ENCODE measurements around the gene PIK3C2B.
"Not testable (repeated sequence)": the region's sequence is repeated elsewhere in the genome, so short reads cannot be mapped to it uniquely, and the experiment has no call there.

PIK3C2B gene

DNA sequence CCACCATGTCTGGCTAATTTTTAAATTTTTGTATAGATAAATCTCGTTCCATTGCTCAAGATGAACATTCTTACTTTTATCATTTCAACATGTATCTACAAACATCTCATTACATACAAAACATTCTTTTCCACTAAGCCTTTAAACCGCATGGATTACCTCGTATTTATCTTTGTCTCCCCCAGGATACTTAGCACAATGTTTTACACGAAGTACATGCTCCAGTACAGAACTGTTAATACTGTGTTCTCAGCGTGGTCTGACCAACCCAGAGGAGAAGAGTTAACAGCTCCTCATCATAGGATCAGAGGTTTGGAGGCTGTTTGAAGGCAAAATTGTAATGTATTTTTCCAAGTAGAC is 7.4 kb downstream of the PIK3C2B start:
- Histone ChIP-seq H3K27me3 (replicated peaks; ENCODE audit: control insufficient read depth, insufficient read depth, low read length) (no peaks in the 10 kb centered on the region), H3K4me3 (replicated peaks; ENCODE audit: low read depth, low read length) (no peak overlapping the region), H3K36me3 (ENCODE audit: control insufficient read depth, insufficient read depth, low read length) (no peaks in the 10 kb centered on the region; the same call in 1 of the 2 replicates)
- TF ChIP-seq, protein P1, sequence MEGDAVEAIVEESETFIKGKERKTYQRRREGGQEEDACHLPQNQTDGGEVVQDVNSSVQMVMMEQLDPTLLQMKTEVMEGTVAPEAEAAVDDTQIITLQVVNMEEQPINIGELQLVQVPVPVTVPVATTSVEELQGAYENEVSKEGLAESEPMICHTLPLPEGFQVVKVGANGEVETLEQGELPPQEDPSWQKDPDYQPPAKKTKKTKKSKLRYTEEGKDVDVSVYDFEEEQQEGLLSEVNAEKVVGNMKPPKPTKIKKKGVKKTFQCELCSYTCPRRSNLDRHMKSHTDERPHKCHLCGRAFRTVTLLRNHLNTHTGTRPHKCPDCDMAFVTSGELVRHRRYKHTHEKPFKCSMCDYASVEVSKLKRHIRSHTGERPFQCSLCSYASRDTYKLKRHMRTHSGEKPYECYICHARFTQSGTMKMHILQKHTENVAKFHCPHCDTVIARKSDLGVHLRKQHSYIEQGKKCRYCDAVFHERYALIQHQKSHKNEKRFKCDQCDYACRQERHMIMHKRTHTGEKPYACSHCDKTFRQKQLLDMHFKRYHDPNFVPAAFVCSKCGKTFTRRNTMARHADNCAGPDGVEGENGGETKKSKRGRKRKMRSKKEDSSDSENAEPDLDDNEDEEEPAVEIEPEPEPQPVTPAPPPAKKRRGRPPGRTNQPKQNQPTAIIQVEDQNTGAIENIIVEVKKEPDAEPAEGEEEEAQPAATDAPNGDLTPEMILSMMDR (IDR thresholded peaks at IDR 0.05; ENCODE audit: insufficient read depth, low read length, poor library complexity, severe bottlenecking) = no peak
- no peak for DNase-seq (ENCODE audit: extremely low read depth, insufficient read length)

DNA sequence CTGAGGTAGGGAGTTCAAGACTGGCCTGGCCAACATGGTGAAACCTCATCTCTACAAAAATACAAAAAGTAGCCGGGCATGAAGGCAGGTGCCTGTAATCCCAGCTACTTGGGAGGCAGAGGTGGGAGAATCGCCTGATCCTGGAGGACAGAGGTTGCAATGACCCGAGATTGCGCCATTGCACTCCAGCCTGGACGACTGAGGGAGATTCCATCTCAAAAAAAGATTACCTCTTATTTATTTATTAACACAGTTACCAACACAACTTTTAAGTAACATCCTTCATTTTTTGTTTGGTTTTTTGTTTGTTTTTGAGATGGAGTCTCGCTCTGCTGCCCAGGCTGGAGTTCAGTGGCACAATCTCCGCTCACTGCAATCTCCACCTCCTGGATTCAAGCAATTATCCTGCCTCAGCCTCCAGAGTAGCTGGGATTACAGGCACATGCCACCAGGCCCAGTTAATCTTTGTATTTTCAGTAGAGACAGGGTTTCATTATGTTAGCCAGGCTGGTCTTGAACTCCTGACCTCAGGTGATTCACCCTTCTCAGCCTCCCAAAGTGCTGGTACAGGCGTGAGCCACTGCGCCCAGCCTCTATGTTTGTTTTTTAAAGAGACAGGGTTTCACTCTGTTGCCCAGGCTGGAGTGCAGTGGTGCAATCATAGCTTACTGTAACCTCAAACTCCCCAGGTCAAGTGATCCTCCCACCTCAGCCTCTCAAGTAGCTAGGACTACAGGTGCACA is 7.9 kb downstream of the PIK3C2B start:
- not testable (repeated sequence) for DNase-seq (ENCODE audit: extremely low read depth, insufficient read length); H3K27me3 ChIP-seq (replicated peaks; ENCODE audit: control insufficient read depth, insufficient read depth, low read length); H3K4me3 ChIP-seq (replicated peaks; ENCODE audit: low read depth, low read length); H3K36me3 ChIP-seq (ENCODE audit: control insufficient read depth, insufficient read depth, low read length)

DNA sequence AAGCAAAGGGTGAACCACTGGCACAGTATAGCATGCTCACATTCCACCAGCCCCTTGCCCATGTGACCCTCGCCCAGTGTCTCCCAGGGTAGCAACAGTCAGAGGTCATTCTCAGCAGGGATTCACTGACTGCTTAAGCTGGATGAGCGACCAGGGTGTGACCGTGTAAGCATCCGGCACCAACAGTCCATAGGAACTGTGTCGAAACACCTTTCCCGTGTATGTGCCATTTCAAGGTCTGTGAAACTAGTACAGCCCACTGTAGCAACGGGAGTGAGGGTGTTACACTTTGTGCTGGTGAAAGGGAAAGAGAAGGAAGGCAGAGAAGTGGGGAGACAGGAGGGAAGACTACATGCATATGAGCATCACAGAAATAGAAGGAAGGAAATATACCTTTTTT is 10.8 kb downstream of the PIK3C2B start:
- TF ChIP-seq, protein P1 (IDR thresholded peaks at IDR 0.05; ENCODE audit: insufficient read depth, low read length, poor library complexity, severe bottlenecking) = no peak
- H3K36me3 ChIP-seq (ENCODE audit: control insufficient read depth, insufficient read depth, low read length) = peaks cover 2% of the 10 kb centered on the region
- no peak for DNase-seq (ENCODE audit: extremely low read depth, insufficient read length)
- H3K27me3 ChIP-seq (replicated peaks; ENCODE audit: control insufficient read depth, insufficient read depth, low read length) = no peaks in the 10 kb centered on the region
- no peak overlapping the region for H3K4me3 ChIP-seq (replicated peaks; ENCODE audit: low read depth, low read length)

DNA sequence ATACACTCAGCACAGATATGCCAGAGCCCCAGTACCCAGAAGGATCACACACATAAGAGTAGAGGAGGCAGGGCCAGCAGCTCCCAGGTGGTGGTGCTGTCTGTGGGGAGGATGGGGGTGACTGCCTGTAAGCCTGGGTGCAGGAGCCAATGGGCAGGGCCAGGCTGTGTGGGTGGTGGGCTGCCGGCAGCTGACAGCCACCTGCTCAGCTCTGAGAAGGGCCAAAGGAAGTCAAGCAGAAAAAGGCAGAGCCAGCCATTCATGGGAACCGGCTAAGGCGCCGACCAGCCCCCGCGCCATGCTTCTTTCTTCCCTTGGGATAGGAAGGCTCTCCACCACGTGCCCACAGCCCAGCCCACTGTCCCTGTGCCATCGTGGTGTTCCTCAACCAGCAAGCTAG is 14.1 kb downstream of the PIK3C2B start:
- peak overlapping the region; percentile 29 for H3K4me3 ChIP-seq (replicated peaks; ENCODE audit: low read depth, low read length)
- H3K27me3 ChIP-seq (replicated peaks; ENCODE audit: control insufficient read depth, insufficient read depth, low read length) = no peaks in the 10 kb centered on the region
- TF ChIP-seq, protein P1 (IDR thresholded peaks at IDR 0.05; ENCODE audit: insufficient read depth, low read length, poor library complexity, severe bottlenecking) = peak; percentile 29
- peaks cover 3% of the 10 kb centered on the region for H3K36me3 ChIP-seq (ENCODE audit: control insufficient read depth, insufficient read depth, low read length)
- peak; percentile 80 for DNase-seq (ENCODE audit: extremely low read depth, insufficient read length)

DNA sequence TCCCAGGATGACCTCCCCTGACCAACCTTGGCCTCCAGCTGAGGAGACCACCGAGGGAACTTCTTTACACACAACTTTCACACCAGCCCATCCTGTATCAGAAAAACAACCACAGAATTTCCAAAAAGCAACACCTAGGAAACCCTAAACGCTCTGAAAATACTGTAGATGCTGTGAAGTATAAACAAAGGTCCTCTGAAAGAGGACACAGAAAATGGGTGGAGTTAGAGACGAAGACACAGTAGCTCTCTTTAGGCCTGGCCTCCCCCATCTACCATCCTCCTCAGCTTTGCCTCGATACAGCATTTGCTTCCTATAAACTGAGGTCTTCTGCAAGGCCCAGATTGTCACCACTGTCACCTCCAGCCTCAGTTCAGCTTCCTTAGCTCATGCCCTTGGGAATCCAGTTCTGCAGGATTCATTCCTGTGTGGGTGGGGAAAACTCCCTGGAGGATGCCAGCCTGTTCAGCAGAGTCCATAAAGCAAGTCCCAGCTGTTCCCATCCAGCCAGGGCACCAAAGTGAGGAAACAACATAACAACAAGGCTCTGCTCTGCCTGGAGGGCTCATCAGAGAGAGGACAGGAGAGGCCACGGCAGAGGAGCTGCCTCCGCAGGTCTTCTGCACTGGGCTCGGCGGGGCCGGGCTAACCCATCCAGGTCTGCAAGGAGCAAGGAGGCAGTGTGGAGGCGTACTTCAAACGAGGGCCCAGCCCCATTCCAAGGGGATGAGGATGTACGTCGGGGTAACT is 15.0 kb downstream of the PIK3C2B start:
- no peak overlapping the region for H3K4me3 ChIP-seq (replicated peaks; ENCODE audit: low read depth, low read length)
- DNase-seq (ENCODE audit: extremely low read depth, insufficient read length) = no peak
- no peaks in the 10 kb centered on the region for H3K27me3 ChIP-seq (replicated peaks; ENCODE audit: control insufficient read depth, insufficient read depth, low read length)
- TF ChIP-seq, protein P1 (IDR thresholded peaks at IDR 0.05; ENCODE audit: insufficient read depth, low read length, poor library complexity, severe bottlenecking) = no peak
- peaks cover 3% of the 10 kb centered on the region for H3K36me3 ChIP-seq (ENCODE audit: control insufficient read depth, insufficient read depth, low read length)

DNA sequence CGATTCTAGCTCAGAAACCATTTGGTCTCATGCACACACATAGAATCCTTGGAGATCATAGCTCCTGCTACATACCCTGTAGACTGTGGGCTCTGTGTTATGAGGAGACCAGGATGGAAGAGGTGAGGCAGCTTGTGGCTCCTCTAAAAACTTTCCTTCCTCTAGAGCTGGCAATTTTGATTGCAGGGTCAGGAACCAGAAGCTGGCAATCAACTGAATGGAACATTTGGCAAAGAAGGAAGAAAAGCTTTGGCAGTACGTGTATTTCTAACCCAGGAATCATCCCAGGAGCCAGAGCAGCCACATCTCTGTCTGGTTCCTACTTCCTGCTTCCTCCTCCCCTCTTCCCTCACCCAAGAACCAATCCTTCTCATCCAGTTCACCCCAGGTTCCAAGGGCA is 15.7 kb downstream of the PIK3C2B start:
- TF ChIP-seq, protein P1 (IDR thresholded peaks at IDR 0.05; ENCODE audit: insufficient read depth, low read length, poor library complexity, severe bottlenecking) = no peak

More for the DNA sequence above, 15.7 kb downstream of the PIK3C2B start:
- Histone ChIP-seq H3K36me3 (ENCODE audit: control insufficient read depth, insufficient read depth, low read length) (peaks cover 3% of the 10 kb centered on the region), H3K4me3 (replicated peaks; ENCODE audit: low read depth, low read length) (no peak overlapping the region), H3K27me3 (replicated peaks; ENCODE audit: control insufficient read depth, insufficient read depth, low read length) (no peaks in the 10 kb centered on the region)
- no peak for DNase-seq (ENCODE audit: extremely low read depth, insufficient read length)

Measured in GM06990 (cell line).